GM21825 (cell line): Measurements from ENCODE around the gene LILRA6.
"Not testable (repeated sequence)": the region's sequence is repeated elsewhere in the genome, so short reads cannot be mapped to it uniquely, and the experiment has no call there.

Experiments used
- ATAC-seq: cut with Tn5 transposase; IDR thresholded peaks from one replicate; pipeline ENCODE4 v1.9.1; 2021; ENCODE audit warnings: mild to moderate bottlenecking, moderate library complexity; ENCODE audit not compliant: unreplicated experiment

Gene LILRA6

GRCh38 chr19:54242646-54243045 lies at the start of gene LILRA6:
Gene LILRA6, minus strand, starts transcription at chr19:54242790.
- not testable (repeated sequence) for ATAC-seq

DNA sequence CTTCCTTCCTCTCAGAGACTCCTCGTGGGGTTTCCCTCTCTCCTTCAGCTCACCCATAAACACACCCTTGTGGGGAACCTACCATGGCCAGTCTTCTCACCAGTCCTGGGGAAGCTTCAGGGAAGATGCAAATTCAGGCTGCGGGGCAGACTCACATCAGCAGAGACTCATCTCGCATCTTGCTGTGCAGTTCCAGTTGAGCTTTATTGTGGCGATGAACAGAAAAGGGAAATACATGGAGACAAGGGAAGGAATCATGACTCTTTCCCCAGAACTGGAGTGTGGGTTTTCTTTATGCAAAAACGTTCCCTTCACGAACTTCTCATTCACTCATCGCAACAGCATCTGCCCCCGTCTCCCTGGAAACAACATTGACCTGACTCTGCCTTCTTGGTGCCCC lies 46.6 kb upstream of the LILRA6 start:
- ATAC-seq = not testable (repeated sequence)

DNA sequence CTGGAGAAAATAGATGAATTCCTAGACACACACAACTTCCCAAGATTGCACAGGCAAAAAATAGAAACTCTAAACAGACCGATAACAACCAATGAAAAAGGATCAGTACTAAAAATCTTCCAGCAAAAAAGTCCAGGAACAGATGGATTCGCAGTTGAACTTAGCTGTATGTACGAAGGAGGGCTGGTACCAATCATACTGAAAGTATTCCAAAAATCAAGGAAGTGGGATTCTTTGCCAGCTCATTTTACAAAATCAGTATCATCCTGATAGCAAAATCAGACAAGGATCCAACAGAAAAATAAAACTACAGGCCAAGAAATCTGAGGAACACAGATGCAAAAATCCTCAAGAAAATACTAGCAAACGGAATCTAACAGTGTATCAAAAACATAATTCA lies 44.9 kb upstream of the LILRA6 start:
- no peak for ATAC-seq

DNA sequence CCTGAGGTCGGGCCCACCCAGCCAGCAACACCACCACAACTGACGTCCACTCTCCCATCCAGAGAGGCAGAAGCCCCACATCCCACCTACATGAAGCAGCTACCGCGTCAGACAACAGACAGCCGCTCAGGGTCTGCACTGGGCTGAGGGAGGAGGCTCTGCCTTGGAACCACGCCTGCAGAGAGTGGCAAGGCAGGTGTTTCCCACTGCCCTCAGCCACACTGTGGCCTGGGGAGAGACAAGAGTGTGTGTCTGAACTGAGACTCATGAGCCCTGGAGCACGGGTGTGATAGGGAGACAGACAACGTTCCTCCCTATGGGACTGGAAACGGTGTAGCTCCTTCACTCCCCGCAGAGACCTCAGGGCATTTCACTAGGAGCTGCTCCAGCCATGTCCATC lies 43.7 kb upstream of the LILRA6 start:
- ATAC-seq = not testable (repeated sequence)

- peak; percentile 45 for ATAC-seq
Observed at GRCh38 chr19:54285427-54286056, 43.0 kb upstream of the LILRA6 start.

DNA sequence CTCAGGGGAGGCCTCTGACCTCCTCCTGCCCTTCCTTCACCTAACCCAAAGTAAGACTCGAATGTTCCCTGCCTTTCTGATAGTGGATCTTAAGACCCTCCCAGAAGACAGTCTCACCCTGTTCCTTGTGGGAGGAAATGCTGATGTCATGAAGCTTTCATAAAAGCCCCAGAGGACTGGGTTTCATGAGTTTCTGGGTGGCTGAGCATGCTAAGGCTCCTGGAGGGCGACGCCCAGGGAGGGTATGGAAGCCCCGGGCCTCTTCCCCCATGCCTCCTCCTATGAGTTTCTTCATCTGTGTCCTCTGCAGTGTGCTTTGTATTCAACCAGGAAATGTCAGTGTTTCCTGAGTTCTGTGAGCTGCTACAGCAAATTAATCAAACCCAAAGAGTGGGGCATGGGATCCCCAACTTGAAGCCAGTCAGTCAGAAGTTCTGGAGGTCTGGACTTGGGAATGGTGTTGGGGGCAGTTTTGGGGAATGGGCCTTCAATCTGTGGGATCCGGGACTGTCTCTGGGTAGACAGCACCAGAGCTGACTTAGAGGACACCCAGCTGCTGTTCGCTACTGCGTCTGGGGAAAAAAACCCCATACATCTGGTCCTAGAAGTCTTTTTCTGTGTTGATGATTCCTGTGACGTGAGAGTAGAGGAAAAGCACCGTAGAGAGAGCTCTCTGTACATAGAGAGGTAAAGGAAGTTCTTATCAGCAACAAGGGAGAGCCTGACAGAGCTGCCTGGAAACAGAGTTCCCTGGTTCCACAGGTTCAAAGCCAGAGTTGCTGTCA lies 40.3 kb upstream of the LILRA6 start:
- no peak for ATAC-seq

- not testable (repeated sequence) for ATAC-seq
Observed at GRCh38 chr19:54281729-54282075, 39.1 kb upstream of the LILRA6 start.

DNA sequence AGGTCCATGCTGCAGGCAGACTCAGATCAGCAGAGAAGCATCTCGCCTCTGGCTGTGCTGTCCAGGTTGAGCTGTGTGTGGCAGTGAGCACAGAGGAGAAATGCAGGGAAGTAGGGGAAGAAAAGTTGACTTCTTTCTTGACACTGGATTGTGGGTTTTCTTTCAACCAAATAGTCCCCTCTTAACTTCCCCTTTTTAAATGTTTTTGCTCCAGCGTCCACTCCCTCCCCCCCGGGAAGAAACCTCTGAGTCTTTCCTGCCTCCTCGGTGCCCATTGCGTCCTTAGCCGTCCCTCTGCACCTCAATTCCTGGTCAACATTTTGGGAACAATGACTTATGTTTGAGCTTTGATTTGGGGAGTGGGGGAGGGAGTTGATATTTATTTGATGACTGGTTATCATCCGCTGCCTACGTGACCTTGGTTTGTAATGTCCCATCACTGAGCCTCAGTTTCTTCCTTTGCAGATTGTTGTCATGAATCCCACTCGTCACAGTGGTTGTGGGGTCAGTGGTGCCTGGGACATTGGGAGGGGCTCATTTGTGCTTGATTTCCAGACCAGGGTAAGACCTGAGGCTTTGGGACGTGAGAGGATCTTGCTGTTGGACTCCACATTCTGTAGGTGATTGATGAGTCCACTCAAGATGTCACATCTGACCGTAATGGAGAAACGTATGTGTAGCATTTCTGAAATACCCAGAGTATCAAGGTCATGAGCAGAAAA lies 38.6 kb upstream of the LILRA6 start, which contains the start of gene LILRB2:
Gene LILRB2, minus strand, starts transcription at position 104 of the 722 bp plus-strand sequence. CDS start 614 bp downstream, outside the sequence.
- ATAC-seq = no peak

DNA sequence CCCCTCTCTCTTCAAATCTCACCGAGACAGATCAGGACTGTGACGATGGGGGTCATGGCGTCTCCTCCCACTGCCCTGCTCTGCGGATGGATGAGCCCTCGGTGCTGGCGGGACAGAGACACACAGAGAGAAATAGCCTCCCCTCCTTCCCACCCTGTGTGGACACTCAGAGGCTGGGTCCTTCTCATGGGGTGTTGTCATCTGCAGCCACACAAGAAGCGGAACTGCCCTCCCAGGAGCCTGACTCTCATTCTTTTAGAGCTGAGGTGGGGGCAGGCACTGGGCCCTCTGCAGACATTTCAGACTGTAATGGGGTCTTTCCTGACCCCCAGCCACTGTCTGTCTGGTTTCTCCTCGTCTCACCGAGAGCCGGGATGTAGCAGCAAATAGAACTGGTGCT lies 37.9 kb upstream of the LILRA6 start:
- not testable (repeated sequence) for ATAC-seq

- not testable (repeated sequence) for ATAC-seq
Observed at GRCh38 chr19:54280025-54280424, 37.4 kb upstream of the LILRA6 start.

DNA sequence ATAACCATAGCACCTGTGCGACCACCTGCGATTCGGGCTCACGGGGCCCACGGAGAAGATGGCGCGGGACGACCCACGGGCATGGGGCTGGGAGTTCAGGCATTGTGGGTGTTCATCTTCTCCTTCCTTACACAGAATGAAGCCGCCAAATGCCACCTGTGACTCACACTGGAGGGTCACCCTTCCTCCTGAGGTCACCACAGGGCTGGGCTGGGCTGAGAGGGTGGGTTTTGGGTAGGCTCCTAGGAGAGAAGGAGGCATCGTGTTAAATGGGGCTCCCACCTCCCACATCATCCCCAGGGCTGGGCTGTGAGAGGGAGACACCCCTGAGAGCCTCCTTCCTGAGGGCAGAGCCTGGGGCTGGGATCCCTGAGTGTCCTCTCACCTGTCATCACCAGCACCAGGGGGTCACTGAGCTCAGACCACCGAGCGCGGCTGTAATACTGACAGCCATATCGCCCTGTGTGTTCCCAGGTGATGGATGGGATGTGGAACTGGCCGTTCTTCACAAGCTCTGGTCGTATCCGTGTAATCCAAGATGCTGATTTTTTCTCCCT lies 36.9 kb upstream of the LILRA6 start:
- ATAC-seq = no peak

- not testable (repeated sequence) for ATAC-seq
Observed at GRCh38 chr19:54278571-54279195, 36.1 kb upstream of the LILRA6 start.

DNA sequence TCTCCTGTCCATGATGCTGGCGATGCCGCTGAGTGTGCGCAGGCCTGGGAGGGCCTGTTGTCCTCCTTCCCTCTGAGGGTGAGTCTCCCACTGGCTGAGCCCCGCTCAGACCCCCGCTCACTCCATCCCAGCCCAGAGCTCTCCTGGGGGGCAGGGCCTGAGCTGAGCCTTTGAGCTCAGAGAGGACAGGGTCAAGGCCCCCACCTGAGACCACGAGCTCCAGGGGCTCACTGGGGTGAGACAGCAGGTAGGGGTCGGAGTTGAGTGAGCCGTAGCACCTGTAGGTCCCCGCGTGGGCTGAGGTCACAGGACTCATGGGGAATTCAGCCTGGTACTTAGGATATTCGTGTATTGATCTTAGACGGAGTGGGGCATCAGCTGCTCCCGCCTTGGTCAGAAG lies 35.5 kb upstream of the LILRA6 start:
- not testable (repeated sequence) for ATAC-seq

- not testable (repeated sequence) for ATAC-seq
Observed at GRCh38 chr19:54277111-54277615, 34.6 kb upstream of the LILRA6 start.

DNA sequence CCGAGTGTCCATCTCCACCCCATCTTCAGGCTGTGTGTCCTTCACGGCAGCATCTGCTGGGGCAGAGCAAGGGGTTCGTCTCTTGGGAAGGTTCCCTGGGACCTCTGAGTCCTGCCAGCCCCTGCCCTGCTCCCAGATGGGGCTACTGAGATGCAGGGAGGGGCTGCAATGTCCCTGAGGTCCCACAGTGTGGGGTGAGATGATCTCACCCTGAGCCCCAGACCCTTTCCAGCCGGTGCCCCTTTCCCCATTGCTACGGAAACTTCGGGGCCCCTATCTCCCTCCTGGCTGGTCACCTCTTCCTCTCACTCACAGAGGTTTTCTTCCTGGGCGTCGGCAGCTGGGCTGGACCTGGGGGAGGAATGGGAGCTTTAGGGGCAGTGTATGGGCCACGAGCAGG lies 33.4 kb upstream of the LILRA6 start:
- ATAC-seq = no peak

- ATAC-seq = not testable (repeated sequence)
Observed at GRCh38 chr19:54274516-54274915, 31.9 kb upstream of the LILRA6 start.

GRCh38 chr19:54273821-54274220 lies 31.2 kb upstream of the LILRA6 start:
- ATAC-seq = no peak

- ATAC-seq = not testable (repeated sequence)
Observed at GRCh38 chr19:54272181-54272580, 29.6 kb upstream of the LILRA6 start.

DNA sequence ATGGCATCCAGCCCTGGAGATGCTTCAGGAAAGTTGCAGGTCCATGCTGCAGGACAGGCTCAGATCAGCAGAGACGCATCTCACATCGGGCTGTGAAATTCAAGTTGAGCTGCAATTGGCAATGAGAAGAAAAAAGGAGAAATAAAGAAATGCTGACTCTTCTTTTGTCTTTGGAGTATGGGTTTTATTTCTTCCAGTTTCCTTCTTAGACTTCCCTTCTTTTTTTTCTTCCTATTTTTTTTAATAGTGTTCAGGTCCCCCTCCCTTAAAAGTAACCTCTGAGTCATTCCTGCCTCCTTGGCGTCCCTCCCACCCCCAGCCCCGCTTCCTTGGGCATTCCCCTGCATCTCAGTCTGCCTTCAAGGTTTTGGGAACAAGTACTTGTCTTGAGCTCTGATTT lies 29.0 kb upstream of the LILRA6 start:
- ATAC-seq = not testable (repeated sequence)

DNA sequence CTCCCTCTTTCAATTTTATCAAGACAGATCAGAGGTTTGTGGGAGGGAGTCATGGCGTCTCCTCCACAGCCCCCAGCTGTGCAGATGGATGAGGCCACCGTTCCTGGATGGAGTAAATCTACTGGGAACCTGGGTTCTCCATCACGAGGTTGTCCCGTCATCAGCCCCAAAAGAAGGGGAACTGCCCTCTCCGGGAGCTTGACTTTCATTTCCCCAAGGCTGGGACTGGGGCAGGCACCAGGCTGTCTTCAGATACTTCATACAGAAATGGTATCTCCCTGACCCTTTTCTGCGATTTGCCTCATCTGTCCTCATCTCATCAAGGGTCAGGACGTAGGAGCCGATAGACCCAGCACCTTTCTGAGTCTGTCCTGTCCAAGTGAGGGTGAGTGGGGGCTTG lies 28.5 kb upstream of the LILRA6 start:
- ATAC-seq = no peak

DNA sequence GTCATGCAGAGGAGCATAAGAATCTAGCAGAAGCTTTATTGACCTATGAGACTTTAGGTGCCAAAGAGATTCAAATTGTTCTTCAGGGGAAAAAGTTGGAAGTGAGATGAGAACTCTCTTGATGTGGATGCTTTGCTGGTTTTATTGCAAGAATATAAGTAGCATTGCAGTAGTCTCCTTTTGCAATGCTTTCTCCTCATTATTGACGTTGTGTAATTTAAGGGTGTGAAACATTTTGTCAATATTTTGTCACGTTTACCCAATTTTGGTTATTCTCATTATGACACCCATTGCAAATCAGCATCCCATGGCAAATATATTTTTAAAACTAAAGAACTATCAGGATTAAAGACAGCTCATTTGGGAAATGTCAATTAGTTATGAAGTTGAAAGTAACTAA lies 26.3 kb upstream of the LILRA6 start:
- ATAC-seq = no peak
